Fibroblast of peridontal ligament (primary cell): ENCODE results near the gene MYH7B.

Experiments
- DNase-seq: peaks from one replicate; pipeline ENCODE4 v3.0.0-alpha.2; 2010; ENCODE audit errors: extremely low read depth

MYH7B gene

DNA sequence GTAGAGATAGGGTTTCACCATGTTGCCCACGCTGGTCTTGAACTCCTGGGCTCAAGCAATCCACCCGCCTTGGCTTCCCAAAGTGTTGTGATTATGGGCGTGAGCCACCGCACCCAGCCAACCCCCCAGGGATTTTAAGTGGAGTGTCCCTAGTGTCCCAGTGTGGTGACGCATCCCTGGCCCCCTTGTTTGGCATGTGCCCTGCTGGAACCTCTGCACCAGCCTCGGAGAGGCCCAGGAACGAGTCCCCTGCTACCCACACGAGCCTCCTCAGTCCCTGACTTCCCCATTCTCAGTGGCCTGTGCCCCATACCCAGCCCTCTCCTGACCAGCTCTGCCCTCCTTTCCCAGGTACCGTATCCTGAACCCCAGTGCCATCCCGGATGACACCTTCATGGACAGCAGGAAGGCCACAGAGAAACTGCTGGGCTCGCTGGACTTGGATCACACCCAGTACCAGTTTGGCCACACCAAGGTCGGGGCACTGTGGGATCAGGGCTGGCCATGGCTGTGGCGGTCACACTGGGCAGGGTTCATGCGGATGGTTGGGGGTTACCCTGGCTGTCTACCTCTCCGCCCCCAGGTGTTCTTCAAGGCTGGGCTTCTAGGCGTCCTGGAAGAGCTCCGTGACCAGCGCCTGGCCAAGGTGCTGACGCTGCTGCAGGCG, 37.2 kb downstream of the MYH7B start:
- DNase-seq = no peak

DNA sequence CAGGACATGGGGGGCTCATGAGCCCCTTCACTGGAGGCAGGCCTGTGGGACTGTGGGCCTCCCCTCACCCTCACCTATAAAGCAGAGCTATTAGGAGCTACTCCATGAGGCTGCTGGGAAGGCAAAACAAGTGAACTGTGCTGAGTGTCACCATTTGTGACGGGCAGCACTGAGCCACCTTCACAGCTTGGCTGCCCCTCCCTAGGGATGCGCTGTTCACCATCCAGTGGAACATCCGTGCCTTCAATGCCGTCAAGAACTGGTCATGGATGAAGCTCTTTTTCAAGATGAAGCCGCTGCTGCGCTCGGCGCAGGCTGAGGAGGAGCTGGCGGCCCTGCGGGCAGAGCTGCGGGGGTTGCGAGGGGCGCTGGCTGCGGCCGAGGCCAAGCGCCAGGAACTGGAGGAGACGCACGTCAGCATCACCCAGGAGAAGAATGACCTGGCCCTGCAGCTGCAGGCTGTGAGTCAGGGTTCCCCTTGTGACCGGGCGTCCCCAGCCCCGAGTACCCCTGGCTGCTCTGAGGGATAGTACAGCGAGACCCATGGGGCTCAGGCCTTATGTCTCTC, 38.4 kb downstream of the MYH7B start:
- no peak for DNase-seq

DNA sequence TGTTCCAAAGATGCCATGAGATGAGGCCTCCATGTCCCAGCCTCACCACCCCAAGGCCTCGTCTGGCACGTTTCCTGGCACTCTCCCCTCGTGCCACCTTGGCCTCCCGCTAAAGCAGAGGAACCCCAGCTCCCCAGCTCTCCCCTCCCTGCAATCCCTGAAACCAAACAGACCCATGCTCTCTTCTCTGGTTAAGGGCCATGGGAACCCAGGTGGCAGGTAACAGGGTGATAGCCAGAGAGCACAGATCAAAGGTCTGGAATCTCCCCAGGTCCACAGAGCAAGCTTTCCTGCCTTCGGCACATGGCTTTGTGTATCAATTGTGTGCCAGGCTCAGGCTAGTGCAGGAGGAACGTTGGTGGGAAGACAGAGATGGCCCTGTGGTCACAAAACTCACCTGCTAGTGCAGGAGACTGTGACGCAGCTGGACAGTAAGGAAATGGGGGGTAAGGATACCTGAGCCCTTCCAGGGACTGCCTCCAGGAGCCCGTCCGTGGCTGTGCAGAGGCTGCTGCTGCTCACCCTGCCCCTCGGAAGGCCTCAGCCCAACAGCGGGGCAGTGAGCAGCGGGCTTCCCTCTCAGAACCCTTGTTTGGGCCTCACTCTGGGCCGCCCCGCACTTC, 39.0 kb downstream of the MYH7B start:
- DNase-seq = no peak

DNA sequence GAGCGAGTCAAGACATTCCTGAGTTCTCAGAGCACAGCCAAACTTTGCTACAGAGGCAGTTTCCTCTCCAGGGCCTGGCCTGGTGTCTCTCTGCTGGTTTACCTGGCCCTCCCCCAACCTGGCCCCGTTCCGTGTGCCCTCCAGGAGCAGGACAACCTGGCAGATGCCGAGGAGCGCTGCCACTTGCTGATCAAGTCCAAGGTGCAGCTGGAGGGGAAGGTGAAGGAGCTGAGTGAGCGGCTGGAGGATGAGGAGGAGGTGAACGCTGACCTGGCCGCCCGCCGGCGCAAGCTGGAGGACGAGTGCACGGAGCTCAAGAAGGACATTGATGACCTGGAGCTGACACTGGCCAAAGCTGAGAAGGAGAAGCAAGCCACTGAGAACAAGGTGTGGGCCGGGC, 39.5 kb downstream of the MYH7B start:
- DNase-seq = no peak

DNA sequence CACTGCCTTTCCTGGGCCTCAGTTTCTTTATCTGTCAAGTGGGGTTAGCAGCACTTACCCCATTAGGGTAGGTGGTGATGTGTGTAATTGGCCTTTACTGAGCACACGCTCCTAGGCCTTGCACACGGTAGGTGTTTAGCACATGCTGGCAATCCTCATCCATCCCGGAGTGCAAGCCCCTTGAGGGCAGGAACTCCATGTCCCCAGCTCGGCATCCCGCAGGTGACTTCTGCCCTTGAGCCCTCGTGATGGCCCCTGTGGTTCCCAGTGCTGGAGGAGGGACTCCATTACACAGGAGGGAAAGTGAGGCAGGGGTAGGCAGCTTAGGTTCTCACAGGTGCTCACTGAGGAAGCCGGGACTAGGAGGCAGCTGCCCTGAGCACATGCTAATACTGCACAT, 40.0 kb downstream of the MYH7B start:
- DNase-seq = no peak

DNA sequence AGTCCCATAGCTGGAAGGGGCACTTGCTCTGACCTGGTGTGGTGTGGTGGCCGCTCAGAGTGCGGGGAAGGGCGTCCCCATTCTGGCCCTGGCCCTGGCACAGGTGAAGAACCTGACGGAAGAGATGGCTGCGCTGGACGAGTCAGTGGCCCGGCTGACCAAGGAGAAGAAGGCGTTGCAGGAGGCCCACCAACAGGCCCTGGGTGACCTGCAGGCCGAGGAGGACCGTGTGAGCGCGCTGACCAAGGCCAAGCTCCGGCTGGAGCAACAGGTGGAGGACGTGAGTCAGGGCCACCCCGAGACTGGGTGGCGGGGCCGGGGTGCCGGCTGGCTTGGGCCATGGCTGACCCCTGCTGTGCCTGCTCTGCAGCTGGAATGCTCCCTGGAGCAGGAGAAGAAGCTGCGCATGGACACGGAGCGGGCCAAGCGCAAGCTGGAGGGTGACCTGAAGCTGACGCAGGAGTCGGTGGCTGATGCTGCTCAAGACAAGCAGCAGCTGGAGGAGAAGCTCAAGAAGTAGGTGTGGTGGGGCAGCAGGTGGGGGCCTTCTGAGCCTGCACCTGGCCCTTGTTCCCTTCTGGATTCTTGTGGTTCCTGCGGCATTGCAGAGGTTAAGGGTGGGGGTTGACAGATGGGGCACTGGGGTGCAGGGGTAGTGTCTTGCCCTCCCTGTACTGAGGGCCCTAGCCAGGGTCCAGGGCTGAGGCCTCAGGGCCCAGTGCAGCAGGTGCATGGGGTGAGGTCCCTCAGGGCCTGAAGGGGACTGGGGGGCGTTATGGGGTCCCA, 40.8 kb downstream of the MYH7B start:
- no peak for DNase-seq

DNA sequence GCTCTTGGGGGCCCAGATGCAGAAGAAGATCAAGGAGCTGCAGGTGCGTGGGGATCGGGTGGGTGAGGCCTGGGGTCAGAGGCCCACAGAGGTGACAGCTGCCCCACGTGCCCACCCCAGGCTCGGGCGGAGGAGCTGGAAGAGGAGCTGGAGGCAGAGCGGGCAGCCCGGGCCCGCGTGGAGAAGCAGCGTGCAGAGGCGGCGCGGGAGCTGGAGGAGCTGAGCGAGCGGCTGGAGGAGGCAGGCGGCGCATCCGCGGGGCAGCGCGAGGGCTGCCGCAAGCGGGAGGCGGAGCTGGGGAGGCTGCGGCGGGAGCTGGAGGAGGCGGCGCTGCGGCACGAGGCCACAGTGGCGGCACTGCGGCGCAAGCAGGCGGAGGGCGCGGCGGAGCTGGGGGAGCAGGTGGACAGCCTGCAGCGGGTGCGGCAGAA, 41.5 kb downstream of the MYH7B start:
- no peak for DNase-seq

DNA sequence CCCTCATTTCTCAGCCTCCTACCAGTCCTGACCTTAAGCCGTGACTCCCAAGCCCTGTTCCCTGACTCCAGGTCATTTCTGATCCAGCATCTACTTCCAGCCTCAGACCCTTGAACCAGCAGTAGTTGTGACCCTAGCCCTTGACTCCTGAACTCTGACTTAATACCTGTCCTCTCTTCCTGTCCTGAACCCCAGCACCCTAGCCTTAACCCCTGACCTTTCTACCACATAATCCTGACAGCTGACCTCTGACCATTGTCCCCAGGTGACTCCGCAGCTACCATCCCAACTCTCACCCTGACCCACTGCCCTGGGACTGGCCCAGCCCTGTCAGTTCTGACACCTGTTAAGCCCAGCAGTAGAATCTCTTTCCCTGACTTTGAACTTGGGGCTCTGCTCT, 42.1 kb downstream of the MYH7B start:
- DNase-seq = no peak

DNA sequence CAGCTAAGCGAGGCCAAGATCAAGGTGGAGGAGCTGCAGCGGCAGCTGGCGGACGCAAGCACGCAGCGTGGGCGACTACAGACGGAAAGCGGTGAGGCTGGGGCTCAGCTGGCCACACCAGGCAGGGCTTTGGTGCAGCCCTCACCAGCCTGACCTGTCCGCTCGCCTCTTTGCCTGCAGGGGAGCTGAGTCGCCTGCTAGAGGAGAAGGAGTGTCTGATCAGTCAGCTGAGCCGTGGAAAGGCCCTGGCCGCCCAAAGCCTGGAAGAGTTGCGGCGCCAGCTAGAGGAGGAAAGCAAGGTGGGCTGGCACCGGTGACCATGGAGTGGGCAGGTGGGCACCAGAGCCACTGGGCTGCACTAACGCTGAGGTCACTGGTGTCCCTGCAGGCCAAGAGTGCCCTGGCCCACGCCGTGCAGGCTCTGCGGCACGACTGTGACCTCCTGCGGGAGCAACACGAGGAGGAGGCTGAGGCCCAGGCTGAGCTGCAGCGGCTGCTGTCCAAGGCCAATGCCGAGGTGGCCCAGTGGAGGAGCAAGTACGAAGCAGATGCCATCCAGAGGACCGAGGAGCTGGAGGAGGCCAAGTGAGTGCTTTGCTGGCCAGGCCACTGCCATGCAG, 42.8 kb downstream of the MYH7B start:
- no peak for DNase-seq

DNA sequence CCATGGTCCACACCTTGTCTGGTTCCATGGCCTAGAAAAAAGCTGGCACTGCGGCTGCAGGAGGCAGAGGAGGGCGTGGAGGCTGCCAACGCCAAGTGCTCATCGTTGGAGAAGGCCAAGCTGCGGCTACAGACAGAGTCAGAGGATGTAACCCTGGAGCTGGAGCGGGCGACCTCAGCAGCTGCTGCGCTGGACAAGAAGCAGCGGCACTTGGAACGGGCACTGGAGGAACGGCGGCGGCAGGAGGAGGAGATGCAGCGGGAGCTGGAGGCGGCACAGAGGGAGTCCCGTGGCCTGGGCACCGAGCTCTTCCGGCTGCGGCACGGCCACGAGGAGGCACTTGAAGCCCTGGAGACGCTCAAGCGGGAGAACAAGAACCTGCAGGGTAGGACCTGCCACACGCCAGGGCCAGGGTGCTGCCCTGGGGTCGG, 43.4 kb downstream of the MYH7B start:
- DNase-seq = no peak

DNA sequence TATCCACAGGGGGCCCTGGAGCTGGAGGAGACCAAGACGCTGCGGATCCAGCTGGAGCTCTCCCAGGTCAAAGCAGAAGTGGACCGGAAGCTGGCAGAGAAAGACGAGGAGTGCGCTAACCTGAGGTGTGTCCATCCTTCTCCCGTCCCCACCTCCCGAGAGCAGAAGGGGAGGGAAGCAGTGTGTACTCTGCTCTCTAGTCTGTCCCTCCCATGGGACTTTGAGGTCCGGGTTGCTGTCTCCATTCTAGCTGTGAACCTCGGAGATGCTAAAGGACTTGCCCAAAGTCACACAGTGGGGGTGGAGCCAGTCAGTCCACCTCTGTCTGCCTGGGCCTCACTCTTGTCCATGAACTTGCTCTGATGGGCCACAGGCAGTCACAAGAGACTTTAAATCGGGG, 44.1 kb downstream of the MYH7B start:
- DNase-seq = no peak

DNA sequence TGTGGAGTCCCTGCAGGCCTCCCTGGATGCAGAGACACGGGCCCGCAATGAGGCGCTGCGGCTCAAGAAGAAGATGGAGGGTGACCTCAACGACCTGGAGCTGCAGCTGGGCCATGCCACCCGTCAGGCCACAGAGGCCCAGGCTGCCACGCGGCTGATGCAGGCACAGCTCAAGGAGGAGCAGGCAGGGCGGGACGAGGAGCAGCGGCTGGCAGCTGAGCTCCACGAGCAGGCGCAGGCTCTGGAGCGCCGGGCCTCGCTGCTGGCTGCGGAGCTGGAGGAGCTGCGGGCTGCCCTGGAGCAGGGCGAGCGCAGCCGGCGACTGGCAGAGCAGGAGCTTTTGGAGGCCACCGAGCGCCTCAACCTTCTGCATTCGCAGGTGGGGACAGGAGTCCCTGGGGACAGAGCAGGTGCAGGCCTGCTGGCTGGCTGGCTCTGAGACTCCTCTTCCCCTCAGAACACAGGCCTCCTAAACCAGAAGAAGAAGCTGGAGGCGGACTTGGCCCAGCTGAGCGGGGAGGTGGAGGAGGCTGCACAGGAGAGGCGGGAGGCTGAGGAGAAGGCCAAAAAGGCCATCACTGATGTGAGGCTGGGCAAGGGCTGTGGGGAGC, 44.7 kb downstream of the MYH7B start:
- DNase-seq = no peak

DNA sequence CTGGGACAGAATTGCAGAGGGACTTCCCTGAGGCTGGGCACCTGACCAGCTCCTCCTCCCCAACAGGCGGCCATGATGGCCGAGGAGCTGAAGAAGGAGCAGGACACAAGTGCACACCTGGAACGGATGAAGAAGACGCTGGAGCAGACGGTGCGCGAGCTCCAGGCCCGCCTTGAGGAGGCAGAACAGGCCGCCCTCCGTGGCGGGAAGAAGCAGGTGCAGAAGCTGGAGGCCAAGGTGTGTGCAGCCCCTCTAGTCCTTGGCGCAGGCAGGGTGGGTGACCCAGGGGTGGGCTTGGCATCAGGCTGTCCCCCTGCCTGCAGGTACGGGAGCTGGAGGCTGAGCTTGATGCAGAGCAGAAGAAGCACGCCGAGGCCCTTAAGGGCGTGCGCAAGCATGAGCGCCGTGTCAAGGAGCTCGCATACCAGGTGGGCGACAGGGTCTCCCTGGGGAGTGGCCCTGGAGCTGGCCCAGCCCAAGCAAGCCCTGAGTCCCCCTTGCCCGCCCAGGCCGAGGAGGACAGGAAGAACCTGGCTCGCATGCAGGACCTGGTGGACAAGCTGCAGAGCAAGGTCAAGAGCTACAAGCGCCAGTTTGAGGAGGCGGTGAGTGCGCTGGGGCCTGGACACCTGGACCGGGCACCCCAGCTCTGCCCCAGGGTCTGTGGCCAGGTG, 45.4 kb downstream of the MYH7B start:
- DNase-seq = no peak

DNA sequence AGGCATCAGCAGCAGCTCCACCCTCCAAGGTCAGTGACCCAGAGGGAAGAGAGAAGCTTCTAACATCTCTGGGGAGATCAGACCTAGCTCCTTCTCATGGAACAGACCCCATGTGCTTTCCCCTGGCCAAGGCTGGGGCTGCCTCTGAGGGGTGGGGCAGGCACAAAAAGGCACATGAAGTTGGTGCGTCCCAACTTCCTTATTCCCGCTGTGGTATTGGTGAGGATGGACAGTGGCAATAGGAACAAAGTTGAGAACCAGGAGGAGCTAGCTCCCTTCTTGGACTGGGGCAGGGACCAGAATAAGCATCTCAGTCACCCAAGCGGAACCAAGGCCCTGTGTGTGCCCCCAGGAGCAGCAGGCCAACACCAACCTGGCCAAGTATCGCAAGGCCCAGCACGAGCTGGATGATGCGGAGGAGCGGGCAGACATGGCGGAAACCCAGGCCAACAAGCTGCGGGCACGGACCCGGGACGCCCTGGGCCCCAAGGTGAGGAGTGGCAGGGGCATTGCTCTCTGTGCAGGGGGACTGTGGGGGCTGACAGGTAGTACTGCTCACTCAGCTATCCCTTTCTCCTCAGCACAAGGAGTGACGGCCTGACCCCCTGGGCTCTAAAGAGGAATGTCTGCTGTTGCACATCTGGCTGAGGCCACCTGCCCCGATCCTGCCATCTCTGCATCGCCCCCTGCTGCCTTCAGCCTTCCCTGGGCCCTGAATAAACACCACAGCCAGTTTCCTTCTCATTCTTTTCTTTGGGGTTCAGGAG, 46.1 kb downstream of the MYH7B start:
- no peak for DNase-seq

DNA sequence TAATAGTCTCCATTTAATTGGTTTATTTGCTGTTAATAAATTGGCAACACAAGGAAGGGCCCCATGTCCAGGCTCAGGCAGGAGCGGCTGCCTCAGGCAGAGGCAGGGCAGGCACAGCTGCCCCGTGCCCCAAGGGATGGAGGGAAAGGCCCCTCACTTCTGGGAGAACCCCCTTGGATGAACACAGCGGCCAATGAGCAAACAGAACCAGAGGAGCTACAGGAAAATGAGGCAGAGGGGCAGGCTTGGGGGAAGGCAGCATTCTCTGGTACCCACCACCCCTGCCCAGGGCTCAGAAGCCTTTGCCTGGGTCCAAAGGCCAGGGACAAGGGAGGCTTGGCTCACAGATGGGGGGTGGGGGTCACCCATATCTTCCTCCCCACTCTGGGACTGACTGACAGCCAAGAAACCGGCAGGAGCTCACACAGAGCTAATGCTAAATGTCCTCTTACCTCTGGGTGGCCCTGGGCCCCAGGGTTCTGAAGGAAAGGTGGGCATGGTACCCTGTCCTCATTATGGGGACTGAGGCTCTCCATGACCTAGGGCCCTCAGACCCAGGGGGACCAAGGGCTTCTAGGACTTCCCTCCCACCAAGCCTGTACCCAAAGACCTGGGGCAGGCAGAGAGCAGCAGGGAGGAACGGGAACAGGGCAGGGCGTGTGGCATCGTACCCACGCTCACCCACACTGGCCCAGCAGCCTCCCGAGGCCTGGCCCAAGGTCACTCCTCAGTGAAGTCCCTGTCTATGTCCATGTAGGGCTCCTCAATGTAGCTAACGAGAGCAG, 47.0 kb downstream of the MYH7B start:
- DNase-seq = no peak

DNA sequence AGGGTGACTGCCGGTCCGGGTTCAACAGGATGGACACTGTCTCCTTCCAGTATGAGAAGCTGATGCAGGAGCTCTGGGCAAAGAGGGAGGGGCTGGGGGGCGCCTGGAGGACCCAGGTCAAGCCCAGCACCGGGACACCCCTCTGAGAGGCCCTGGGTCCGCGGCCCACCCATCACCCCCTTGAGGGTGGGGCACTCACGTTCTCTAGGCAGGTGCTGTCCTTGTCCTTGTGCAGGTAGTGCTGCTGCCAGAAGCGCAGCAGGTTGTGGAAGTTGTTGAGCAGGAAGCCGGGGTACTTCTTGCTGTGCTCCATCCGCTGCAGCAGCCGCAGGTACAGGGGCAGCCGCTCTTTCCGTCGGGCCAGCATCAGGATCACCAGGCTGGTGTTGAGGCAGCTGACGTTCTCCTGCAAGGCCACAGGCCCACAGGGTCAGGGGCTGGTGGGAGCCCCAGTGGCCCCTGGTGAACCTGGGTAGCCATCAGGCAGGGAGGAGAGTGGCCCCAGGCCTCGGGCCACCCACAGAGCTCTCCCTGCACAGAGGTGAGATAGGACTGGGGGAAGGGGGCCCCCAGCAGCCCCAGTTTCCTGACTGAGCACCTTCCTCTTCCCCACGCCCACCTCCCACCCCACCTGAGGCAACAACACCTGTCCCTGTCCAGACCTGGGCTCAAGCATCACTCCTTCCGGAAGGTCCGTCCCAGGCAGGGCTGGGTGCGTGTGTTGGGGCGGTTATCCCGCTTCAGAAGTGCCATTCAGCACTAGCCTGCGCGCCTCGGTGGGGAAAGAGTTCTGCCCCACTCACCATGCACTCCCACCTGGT, 47.8 kb downstream of the MYH7B start:
- no peak for DNase-seq

DNA sequence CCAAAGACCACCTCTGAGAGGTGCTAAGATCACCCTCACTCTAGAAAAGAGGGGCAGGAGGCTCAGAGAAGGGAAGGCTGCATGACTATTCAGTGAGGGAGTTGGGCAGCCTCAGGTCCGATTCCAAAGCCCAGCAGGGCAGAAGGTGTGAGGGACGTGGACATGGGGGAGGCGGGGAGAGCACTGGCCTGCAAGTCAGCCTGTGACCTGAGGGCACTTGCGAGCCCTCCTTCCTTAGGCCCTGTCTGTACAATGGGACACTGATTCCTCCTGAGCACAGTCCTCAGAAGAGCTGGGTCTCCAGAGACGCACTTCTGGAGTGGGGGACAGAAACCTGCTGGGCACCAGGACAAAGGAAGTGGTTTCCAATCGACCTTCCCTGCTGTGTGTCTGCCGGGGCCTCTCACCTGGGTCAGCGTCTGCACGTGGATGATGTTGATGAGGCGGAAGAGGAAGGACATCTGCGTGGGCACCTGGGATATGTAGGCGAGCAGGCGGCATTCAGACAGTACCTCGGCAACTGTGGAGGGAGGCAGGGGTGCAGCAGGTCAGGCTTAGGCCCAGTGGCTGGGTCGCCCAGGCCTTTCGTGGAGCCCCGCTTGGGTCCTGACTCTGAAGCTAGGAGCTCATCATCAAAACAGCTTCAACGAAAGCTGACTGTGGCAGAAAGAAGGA, 48.5 kb downstream of the MYH7B start:
- no peak for DNase-seq

DNA sequence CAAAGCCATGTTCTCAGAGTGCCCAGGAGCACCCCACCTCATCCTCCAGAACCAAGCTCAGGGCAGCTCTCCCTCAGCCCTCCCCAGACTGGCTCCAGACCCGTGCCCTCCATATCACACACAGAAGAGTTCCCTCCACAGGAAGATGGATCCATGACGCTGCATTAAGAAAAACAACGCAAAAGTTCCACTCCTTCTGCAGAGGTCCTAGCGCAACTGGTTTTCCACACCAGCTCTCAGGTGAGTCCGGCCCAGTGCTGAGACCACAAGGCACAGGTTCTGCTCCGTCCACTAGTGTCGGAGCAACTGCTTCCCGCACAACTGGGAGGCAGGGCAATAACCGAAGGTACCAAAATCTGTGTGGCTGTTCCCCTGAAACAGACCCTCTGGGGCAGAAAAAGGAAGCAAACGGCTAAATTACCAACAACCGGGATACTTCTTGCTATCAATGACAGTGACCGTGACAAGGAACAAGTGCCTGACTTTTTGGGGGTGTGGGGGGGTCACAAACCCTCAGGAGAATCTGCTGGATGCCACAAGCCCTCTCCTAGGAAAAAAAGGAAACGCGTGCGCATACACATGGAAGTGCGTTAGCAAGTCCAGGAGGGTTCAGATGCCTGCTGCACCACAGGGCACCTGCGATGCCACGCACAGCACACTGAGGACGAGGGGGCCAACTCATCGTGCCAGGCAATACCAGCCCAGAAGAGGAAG, 49.2 kb downstream of the MYH7B start:
- no peak for DNase-seq
